DMS53 (cell line): ENCODE data around the gene SAFB2.
"Not testable (repeated sequence)": the region's sequence is repeated elsewhere in the genome, so short reads cannot be mapped to it uniquely, and the experiment has no call there.

Experiments used
- DNase-seq: peaks from one replicate; lab custom pipeline; 2025; lab: John Stamatoyannopoulos, UW

SAFB2 gene

DNA sequence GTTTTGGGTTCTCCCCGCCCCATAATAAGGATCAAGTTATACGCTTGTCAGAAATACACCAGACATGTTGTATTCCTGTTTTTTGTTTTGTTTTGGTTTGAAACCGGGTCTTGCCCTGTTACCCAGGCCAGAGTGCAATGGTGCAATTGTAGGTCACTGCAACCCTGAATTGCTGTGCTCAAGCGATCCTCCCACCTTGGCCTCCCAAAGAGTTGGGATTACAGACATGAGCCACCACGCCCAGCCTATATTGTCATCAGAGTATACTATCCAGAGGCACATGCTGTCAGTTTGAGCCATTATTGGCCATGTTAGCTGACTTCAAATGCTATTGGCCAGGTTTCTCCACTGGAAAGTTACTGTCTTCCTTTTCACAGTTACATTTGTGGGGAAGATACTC lies 10.1 kb upstream of the SAFB2 start:
- no peak for DNase-seq

DNA sequence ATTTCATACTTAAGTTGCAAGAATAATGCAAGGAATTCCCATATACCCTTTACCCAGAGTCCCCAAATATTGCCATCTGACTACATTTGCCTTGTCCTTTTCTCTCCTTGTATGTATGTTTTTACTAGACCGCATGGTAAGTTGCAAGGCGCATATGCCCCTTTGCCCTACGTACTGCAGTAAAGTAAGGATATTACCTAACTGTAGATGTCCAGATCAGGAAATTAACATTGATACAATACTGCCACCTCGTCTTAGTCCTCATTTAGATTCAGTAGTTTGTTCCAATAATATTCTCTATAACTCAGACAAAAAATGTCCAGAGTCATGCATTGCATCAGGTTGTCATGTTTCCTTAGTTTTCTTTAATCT lies 9.7 kb upstream of the SAFB2 start:
- DNase-seq: no peak

GRCh38 chr19:5631567-5632240 lies 9.1 kb upstream of the SAFB2 start:
- no peak for DNase-seq

- DNase-seq: no peak
Observed at GRCh38 chr19:5628919-5629481, 6.4 kb upstream of the SAFB2 start.

GRCh38 chr19:5628461-5628860 lies 5.9 kb upstream of the SAFB2 start:
- DNase-seq: no peak

DNA sequence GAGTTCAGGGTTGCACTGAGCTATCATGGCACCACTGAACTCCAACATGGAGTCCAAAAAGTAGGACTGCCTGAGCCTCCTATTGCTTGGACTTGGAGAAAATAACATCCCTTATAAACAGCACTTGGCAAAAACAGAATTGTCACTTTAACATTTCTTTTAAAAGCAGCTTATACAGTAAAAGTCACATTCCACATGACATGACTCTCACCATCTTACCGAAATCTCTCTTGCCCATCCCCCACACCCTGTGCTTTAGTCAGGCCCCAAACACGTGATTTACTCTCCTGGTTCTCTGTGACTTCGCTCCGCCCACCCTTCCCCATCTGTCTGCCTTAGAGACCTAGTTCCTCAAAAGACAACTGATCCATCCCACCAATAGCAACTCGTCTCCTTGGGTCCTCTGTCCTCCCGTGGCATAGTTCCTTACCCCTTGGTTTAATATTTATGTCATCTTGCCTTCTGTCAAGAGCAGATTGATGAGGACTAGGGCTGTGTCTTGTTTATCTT lies 4.9 kb upstream of the SAFB2 start:
- no peak for DNase-seq

- no peak for DNase-seq
Observed at GRCh38 chr19:5625641-5626040, 3.1 kb upstream of the SAFB2 start.

- DNase-seq: peak; percentile 7
Observed at GRCh38 chr19:5624741-5625278, 2.2 kb upstream of the SAFB2 start.

DNA sequence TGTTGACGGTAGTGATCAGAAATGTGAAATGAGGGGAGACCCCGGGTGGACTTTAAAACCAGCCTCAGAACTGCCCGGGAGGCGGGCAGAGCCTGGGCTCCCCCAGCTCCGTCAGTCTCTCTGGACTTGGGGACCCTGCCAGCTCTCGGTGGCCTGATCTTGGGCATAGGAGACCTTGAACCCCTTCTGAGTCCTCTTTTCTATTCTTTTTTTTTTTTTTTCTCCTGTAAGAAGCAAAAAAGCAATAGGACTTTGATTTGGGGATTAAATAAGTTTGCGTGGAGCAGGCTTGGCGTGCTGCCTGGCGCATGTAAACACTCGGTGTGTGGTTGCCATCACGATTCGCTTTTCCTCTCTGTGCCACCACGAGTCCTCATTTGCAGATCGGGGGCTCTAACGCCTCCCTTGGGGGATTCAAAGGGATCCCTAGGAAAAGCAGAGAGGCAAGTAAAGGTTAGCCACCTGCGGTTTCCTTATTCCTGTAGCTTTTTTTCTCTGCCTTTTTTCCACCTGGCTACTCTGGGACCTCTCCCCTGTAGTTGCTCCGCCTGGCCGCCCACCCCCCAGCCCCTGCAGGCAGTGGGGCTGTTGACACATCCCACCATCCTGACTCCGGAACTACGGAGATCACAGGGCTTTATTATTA lies 1.6 kb upstream of the SAFB2 start:
- peak; percentile 31 for DNase-seq

DNA sequence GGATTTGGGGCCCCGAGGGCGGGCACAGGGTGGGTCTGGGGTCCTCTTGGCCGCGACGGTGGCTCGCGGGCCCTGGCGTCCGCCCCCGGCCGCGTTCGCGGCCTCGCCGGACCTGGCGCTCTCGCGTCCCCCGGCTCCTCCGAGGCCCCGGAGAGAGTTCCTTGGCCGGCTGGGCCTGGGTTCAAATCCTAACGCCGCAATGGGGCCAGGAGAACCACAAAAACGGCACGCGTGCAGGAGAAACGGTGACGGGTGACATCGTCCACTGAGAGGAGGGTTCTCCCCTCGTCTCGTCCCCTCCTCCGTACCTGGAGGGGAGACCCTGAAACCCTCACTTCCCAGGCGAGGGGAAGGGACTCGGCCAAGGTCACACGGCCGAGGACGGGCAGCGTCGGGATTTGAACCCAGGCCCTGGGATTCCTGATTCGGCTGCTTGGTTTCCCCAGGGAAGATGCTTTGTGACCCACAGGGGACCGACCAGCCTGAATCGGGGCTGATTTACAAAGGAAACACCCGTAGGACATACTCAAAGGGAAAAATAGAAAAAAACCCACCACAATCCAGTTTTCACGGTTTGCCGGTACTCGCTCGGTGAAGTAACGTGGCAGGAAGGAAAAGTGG lies 931 bp upstream of the SAFB2 start:
- DNase-seq: no peak

GRCh38 chr19:5621945-5622464 lies 571 bp downstream of the SAFB2 start:
- no peak for DNase-seq

DNA sequence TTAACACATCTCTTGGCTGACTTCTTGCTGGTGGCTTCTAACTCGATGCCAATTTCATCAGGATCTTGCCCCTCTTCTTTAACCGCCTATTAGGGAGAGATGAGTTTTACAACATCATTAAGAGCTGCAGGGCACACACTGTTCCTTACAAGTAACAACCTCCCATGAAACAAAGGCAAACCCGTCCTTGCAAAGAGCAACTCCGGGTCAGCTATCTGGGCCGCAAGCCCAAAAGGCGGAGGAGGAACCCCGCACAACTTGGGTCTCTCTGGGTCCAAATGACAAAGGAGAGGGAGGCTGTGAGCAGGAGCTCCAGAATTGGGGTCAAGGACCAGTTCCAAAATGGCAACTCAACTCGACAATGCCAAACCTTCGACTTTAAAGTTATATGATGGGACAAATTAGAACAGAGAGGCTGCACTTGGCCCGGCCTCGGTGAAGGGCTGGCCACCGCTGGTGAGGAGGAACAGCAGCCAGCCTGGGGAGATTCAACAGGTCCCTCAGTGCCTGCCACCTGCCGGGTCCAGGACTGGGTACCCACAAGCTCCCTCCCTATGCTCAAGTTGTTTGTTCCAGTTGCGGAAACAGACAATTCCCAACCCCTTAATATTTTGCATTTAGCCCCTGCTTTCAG lies 1.1 kb downstream of the SAFB2 start:
- peak; percentile 29 for DNase-seq

DNA sequence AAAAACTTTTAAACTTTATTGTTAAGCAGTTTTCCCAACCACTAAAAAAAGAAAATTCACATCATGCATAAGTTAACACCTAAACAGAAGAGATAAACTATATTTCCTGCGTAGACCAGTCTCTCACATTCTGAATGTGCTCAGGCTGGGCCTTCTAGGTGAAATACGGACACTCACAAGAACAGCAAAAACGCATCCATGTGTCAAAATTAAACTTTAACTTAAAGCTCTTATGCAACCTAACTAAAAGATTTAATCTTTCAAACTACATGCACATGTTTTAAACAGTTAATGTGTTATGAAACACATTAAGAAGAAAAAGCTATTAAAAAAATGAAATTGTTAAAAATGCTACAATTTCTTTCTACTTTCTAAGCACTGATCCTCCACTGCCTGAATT lies 2.6 kb downstream of the SAFB2 start:
- DNase-seq: no peak

DNA sequence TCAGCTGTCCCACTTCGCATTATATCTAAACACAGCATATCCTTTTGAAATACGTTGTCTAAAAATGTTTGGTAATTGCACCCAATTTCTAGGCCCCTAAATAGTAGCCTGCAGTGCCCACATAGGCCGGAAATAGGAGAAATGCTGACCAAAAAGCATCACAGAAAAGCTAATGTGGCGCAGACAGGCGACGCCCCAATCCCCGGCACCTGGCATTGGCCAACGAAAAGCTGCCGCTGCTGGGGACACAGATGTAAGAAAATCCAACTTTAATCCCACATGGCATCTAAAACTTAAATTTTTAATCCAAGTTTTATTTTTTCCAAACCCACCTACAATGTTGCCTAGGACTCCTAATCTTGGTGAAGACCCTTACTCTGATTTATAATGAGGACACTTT lies 4.0 kb downstream of the SAFB2 start:
- DNase-seq: no peak

GRCh38 chr19:5617080-5617479 lies 5.5 kb downstream of the SAFB2 start:
- no peak for DNase-seq

- no peak for DNase-seq
Observed at GRCh38 chr19:5615756-5616327, 6.7 kb downstream of the SAFB2 start.

DNA sequence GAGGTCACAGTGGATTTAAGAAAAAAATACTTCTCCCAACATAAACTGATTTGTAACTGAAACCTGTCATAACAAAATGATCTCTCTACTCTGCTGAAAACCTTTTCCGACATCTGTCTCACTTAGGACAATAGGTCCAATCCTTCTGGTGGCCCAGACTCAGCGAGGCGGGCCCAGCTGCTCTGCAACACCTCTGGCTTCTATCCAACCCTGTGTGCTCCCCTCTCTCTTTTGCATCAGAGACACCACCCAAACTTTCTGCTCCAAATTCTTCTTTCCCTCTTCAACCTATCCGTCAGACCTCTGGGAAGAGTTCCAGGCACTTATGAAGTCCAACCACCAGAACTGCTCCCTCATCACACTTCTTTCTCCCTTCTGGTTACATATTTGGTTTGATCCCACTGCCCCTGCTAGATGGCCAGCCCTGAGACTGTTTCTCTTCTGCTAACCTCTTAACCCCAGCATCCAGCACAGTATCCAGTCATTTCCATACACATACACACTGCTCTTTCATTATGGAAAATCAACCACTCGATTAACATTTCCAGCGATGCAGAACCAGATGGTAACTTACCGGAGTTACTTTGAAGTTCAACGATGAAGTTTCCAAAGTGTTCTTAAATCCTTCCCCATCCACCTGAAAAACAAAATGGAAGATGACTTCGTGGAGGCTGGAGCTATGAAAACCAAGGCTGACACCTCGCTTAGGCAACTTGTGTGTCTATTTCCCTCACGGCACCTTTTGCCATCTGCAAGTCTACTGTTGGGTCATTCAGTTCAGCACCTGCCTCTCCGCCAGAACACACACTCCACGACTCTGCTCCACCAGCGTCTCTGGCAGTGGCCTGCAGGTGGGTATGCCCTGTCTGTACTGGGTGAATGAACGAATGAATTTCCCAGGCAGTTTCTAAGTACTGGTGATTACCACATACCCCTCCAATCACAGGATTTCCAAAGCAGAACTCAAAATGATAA lies 9.4 kb downstream of the SAFB2 start:
- DNase-seq: no peak

DNA sequence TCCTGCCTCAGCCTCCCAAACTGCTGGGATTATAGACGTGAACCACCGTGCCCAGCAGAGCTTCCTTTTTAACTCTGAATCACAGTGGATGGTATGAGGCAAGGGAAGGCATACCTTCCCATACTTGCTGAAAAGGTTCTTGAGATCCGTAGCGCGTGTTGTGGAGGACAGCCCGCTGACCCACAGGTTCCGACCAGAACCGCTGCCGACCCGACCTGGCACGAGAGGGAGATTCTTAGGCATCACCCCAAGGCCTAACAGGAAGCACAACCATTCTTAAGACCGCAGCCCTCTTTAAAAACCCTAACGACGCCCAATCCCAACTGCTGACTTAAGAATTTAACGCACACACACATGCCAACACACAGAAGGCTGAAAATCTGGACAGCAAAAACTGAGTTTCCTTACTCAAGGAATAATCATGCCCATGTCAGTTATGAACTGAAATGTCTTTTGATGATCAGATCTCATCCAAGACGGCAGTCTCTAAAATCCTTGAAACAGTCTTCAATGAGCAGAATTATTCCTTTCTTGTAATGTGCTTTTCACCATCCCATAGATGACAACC lies 12.6 kb downstream of the SAFB2 start:
- DNase-seq: no peak

DNA sequence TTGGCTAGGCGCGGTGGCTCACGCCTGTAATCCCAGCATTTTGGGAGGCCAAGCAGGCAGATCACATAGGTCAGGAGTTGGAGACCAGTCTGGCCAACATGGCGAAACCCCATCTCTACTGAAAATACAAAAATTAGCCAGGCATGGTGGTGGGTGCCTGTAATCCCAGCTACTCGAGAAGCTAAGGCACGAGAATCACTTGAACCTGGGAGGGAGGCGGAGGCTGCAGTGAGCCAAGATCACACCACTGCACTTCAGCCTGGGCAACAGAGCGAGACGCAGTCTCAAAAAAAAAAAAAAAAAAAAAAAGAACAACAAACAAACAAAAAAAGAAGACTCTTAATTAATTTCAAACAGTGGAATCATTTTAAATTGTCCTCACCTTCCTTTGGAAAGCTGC lies 13.8 kb downstream of the SAFB2 start:
- not testable (repeated sequence) for DNase-seq

GRCh38 chr19:5608291-5608690 lies 14.3 kb downstream of the SAFB2 start:
- DNase-seq: peak; percentile 26
